HL-60 (cell line): ENCODE results near the gene EML6.

Experiments
- CTCF ChIP-seq: IDR thresholded peaks from one replicate; pipeline ENCODE4 v1.5.1; 2011; ENCODE audit warnings: low read length, control low read depth, inconsistent platforms; ENCODE audit not compliant: insufficient read depth
- POLR2AphosphoS5 ChIP-seq: IDR thresholded peaks from 2 replicates; pipeline ENCODE4 v1.6.1; 2012; ENCODE audit warnings: low read depth
- TF ChIP-seq, protein P1 (sequence below): IDR thresholded peaks from 2 replicates; pipeline ENCODE4 v1.6.1; 2012; ENCODE audit warnings: low read depth; ENCODE audit not compliant: insufficient replicate concordance

DNA sequence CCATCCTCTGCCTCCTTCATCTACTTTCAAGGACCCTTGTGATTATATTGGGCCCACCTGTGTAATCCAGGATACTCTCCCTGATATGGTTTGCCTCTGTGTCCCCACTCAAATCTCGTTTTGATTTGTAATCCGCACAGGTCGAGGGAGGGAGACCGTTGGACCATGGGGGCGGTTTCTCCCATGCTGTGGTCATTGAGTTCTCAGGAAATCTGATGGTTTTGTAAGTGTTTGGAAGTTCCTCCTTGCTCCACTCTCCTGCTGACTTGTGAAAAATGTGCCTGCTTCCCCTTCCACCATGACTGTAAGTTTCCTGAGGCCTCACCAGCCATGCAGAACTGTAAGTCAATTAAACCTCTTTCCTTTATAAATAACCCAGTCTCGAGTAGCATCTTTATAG, 42.0 kb upstream of the EML6 start:
- TF ChIP-seq CTCF = no peak
- TF ChIP-seq, protein P1, sequence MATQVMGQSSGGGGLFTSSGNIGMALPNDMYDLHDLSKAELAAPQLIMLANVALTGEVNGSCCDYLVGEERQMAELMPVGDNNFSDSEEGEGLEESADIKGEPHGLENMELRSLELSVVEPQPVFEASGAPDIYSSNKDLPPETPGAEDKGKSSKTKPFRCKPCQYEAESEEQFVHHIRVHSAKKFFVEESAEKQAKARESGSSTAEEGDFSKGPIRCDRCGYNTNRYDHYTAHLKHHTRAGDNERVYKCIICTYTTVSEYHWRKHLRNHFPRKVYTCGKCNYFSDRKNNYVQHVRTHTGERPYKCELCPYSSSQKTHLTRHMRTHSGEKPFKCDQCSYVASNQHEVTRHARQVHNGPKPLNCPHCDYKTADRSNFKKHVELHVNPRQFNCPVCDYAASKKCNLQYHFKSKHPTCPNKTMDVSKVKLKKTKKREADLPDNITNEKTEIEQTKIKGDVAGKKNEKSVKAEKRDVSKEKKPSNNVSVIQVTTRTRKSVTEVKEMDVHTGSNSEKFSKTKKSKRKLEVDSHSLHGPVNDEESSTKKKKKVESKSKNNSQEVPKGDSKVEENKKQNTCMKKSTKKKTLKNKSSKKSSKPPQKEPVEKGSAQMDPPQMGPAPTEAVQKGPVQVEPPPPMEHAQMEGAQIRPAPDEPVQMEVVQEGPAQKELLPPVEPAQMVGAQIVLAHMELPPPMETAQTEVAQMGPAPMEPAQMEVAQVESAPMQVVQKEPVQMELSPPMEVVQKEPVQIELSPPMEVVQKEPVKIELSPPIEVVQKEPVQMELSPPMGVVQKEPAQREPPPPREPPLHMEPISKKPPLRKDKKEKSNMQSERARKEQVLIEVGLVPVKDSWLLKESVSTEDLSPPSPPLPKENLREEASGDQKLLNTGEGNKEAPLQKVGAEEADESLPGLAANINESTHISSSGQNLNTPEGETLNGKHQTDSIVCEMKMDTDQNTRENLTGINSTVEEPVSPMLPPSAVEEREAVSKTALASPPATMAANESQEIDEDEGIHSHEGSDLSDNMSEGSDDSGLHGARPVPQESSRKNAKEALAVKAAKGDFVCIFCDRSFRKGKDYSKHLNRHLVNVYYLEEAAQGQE = no peak
- TF ChIP-seq POLR2AphosphoS5 = no peak
